GM23338 (cell line): ENCODE data around the gene ERC2.

Source experiments
- CREB1 ChIP-seq: fragments of 250-450 bp; sonication (Bioruptor Pico); IDR thresholded peaks from 2 replicates; pipeline ENCODE4 v1.5.0; 2020; ENCODE audit warnings: low read depth, mild to moderate bottlenecking, moderate library complexity
- EZH2 ChIP-seq: fragments of 200-600 bp; sonication (generic); IDR thresholded peaks from one replicate; pipeline ENCODE4 v1.8.0; 2017; ENCODE audit warnings: antibody characterized with exemption, mild to moderate bottlenecking, low read depth; ENCODE audit not compliant: unreplicated experiment
- EZH2phosphoT487 ChIP-seq: fragments of 200-600 bp; sonication (generic); IDR thresholded peaks from one replicate; pipeline ENCODE4 v1.8.1; 2018; ENCODE audit warnings: antibody characterized with exemption; ENCODE audit not compliant: unreplicated experiment
- JUNB ChIP-seq: IDR thresholded peaks from one replicate; pipeline ENCODE4 v1.6.1; 2016; ENCODE audit warnings: antibody characterized with exemption; ENCODE audit not compliant: unreplicated experiment
- NANOG ChIP-seq: IDR thresholded peaks from 2 replicates; pipeline ENCODE4 v1.6.1; 2016; ENCODE audit warnings: antibody characterized with exemption, borderline replicate concordance
- POLR2AphosphoS5 ChIP-seq: IDR thresholded peaks from 2 replicates; pipeline ENCODE4 v1.6.1; 2016; ENCODE audit warnings: antibody characterized with exemption, low read depth
- STAT1 ChIP-seq: IDR thresholded peaks from one replicate; pipeline ENCODE4 v1.6.1; 2016; ENCODE audit warnings: antibody characterized with exemption; ENCODE audit not compliant: unreplicated experiment
- ZNF114 ChIP-seq: fragments of 250-450 bp; sonication (Bioruptor Pico); IDR thresholded peaks from 2 replicates; pipeline ENCODE4 v1.5.0; 2020; ENCODE audit warnings: mild to moderate bottlenecking, moderate library complexity
- ZNF331 ChIP-seq: fragments of 250-450 bp; sonication (Bioruptor Pico); IDR thresholded peaks from 2 replicates; pipeline ENCODE4 v1.5.0; 2020; ENCODE audit warnings: low read depth, mild to moderate bottlenecking, moderate library complexity
- TF ChIP-seq, protein P1 (sequence below), 2 experiments: fragments of 200-600 bp in 1 of 2; sonication (generic) in 1 of 2; conservative IDR thresholded peaks; 2 replicates each; pipeline versions ENCODE4 v1.5.1 to v1.6.1; 2016 to 2017; ENCODE audit warnings: antibody characterized with exemption in 2 of 2, low read depth in 2 of 2, mild to moderate bottlenecking in 2 of 2, moderate library complexity in 1 of 2
- TF ChIP-seq, protein P2 (sequence below): IDR thresholded peaks from one replicate; pipeline ENCODE4 v1.6.1; 2018; ENCODE audit warnings: antibody characterized with exemption; ENCODE audit not compliant: unreplicated experiment
- TF ChIP-seq, protein P3 (sequence below): fragments of 250-450 bp; sonication (Bioruptor Pico); IDR thresholded peaks from 2 replicates; pipeline ENCODE4 v1.5.0; 2020; ENCODE audit warnings: mild to moderate bottlenecking, moderate library complexity
- TF ChIP-seq, protein P4 (sequence below): IDR thresholded peaks from 2 replicates; pipeline ENCODE4 v1.6.1; 2016; ENCODE audit warnings: antibody characterized with exemption

DNA sequence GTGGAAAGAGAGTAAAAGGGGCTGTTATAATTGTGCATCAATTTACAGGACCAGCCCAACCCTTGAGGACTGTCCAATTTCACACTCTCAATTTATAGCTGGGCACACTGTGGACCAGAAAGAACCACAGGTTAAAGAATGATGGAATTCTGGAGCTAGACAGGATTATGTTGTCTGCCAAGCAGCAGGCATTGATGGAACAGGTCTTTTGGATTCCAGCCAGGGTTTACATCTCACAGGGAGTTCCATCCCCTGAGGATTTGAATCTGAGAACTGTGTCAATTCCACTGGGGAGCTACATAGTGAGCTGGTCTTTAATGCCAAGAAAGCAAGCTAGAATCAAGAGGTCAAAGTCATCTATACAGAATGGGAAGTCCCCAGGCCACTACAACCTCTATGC is 591.7 kb downstream of the ERC2 start:
- TF ChIP-seq, protein P1, sequence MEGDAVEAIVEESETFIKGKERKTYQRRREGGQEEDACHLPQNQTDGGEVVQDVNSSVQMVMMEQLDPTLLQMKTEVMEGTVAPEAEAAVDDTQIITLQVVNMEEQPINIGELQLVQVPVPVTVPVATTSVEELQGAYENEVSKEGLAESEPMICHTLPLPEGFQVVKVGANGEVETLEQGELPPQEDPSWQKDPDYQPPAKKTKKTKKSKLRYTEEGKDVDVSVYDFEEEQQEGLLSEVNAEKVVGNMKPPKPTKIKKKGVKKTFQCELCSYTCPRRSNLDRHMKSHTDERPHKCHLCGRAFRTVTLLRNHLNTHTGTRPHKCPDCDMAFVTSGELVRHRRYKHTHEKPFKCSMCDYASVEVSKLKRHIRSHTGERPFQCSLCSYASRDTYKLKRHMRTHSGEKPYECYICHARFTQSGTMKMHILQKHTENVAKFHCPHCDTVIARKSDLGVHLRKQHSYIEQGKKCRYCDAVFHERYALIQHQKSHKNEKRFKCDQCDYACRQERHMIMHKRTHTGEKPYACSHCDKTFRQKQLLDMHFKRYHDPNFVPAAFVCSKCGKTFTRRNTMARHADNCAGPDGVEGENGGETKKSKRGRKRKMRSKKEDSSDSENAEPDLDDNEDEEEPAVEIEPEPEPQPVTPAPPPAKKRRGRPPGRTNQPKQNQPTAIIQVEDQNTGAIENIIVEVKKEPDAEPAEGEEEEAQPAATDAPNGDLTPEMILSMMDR (conservative IDR thresholded peaks at IDR 0.05; ENCODE audit: low read depth in 2 of 2) = no peak
- TF ChIP-seq EZH2 (no peak), EZH2phosphoT487 (no peak), CREB1 (CRISPR knock-in tag) (no peak), POLR2AphosphoS5 (no peak), ZNF114 (CRISPR knock-in tag) (no peak), STAT1 (no peak), JUNB (no peak), NANOG (no peak), ZNF331 (CRISPR knock-in tag) (no peak)
- TF ChIP-seq, protein P2, sequence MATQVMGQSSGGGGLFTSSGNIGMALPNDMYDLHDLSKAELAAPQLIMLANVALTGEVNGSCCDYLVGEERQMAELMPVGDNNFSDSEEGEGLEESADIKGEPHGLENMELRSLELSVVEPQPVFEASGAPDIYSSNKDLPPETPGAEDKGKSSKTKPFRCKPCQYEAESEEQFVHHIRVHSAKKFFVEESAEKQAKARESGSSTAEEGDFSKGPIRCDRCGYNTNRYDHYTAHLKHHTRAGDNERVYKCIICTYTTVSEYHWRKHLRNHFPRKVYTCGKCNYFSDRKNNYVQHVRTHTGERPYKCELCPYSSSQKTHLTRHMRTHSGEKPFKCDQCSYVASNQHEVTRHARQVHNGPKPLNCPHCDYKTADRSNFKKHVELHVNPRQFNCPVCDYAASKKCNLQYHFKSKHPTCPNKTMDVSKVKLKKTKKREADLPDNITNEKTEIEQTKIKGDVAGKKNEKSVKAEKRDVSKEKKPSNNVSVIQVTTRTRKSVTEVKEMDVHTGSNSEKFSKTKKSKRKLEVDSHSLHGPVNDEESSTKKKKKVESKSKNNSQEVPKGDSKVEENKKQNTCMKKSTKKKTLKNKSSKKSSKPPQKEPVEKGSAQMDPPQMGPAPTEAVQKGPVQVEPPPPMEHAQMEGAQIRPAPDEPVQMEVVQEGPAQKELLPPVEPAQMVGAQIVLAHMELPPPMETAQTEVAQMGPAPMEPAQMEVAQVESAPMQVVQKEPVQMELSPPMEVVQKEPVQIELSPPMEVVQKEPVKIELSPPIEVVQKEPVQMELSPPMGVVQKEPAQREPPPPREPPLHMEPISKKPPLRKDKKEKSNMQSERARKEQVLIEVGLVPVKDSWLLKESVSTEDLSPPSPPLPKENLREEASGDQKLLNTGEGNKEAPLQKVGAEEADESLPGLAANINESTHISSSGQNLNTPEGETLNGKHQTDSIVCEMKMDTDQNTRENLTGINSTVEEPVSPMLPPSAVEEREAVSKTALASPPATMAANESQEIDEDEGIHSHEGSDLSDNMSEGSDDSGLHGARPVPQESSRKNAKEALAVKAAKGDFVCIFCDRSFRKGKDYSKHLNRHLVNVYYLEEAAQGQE = no peak
- TF ChIP-seq, protein P3, sequence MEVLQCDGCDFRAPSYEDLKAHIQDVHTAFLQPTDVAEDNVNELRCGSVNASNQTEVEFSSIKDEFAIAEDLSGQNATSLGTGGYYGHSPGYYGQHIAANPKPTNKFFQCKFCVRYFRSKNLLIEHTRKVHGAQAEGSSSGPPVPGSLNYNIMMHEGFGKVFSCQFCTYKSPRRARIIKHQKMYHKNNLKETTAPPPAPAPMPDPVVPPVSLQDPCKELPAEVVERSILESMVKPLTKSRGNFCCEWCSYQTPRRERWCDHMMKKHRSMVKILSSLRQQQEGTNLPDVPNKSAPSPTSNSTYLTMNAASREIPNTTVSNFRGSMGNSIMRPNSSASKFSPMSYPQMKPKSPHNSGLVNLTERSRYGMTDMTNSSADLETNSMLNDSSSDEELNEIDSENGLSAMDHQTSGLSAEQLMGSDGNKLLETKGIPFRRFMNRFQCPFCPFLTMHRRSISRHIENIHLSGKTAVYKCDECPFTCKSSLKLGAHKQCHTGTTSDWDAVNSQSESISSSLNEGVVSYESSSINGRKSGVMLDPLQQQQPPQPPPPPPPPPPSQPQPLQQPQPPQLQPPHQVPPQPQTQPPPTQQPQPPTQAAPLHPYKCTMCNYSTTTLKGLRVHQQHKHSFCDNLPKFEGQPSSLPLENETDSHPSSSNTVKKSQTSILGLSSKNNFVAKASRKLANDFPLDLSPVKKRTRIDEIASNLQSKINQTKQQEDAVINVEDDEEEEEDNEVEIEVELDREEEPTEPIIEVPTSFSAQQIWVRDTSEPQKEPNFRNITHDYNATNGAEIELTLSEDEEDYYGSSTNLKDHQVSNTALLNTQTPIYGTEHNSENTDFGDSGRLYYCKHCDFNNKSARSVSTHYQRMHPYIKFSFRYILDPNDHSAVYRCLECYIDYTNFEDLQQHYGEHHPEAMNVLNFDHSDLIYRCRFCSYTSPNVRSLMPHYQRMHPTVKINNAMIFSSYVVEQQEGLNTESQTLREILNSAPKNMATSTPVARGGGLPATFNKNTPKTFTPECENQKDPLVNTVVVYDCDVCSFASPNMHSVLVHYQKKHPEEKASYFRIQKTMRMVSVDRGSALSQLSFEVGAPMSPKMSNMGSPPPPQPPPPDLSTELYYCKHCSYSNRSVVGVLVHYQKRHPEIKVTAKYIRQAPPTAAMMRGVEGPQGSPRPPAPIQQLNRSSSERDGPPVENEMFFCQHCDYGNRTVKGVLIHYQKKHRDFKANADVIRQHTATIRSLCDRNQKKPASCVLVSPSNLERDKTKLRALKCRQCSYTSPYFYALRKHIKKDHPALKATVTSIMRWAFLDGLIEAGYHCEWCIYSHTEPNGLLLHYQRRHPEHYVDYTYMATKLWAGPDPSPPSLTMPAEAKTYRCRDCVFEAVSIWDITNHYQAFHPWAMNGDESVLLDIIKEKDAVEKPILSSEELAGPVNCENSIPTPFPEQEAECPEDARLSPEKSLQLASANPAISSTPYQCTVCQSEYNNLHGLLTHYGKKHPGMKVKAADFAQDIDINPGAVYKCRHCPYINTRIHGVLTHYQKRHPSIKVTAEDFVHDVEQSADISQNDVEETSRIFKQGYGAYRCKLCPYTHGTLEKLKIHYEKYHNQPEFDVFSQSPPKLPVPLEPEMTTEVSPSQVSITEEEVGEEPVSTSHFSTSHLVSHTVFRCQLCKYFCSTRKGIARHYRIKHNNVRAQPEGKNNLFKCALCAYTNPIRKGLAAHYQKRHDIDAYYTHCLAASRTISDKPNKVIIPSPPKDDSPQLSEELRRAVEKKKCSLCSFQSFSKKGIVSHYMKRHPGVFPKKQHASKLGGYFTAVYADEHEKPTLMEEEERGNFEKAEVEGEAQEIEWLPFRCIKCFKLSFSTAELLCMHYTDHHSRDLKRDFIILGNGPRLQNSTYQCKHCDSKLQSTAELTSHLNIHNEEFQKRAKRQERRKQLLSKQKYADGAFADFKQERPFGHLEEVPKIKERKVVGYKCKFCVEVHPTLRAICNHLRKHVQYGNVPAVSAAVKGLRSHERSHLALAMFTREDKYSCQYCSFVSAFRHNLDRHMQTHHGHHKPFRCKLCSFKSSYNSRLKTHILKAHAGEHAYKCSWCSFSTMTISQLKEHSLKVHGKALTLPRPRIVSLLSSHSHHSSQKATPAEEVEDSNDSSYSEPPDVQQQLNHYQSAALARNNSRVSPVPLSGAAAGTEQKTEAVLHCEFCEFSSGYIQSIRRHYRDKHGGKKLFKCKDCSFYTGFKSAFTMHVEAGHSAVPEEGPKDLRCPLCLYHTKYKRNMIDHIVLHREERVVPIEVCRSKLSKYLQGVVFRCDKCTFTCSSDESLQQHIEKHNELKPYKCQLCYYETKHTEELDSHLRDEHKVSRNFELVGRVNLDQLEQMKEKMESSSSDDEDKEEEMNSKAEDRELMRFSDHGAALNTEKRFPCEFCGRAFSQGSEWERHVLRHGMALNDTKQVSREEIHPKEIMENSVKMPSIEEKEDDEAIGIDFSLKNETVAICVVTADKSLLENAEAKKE (CRISPR knock-in tag) = no peak
- TF ChIP-seq, protein P4, sequence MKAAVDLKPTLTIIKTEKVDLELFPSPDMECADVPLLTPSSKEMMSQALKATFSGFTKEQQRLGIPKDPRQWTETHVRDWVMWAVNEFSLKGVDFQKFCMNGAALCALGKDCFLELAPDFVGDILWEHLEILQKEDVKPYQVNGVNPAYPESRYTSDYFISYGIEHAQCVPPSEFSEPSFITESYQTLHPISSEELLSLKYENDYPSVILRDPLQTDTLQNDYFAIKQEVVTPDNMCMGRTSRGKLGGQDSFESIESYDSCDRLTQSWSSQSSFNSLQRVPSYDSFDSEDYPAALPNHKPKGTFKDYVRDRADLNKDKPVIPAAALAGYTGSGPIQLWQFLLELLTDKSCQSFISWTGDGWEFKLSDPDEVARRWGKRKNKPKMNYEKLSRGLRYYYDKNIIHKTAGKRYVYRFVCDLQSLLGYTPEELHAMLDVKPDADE = no peak
